Measurements from ENCODE around the gene HS2ST1.

HS2ST1 gene

DNA sequence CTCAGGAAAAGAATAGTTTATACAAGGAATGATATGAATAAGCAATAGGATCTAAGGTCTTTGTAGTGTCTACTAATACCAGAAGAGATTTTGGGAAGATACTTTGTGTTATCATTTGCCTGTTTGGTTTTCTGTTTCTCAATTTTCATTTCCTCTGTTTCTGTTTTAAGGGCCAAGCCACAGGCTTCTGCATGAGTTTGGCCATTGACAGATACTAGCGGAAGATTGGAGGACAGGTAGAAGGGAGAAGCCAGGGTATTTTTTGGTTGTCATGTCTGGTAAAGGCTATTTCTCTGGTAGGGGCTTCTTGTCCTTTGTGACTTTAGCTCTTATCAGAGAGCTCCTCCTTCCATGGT lies 51.4 kb downstream of the HS2ST1 start:
- Histone ChIP-seq H3F3A (ENCODE audit: low read depth) (no peaks in the 10 kb centered on the region), H3K4me1 (ENCODE audit: insufficient read depth, low read length, poor library complexity, severe bottlenecking) (no peaks in the 10 kb centered on the region), H3K27me3 (ENCODE audit: insufficient read depth, low read length, poor library complexity, severe bottlenecking) (no peaks in the 10 kb centered on the region), H3K9me2 (replicated peaks; ENCODE audit: low read depth, low read length) (no peaks in the 10 kb centered on the region), H3K9ac (ENCODE audit: low read depth, low read length, poor library complexity, severe bottlenecking) (no peak overlapping the region), H3K4me3 (ENCODE audit: low read length, poor library complexity, severe bottlenecking) (no peak overlapping the region), H3K9me3 (ENCODE audit: insufficient read depth, low read depth, low read length) (no peaks in the 10 kb centered on the region), H3K36me3 (ENCODE audit: insufficient read depth, low read length) (no peaks in the 10 kb centered on the region), H2AFZ (ENCODE audit: low read length) (no peak overlapping the region), H3K4me2 (ENCODE audit: low read depth, low read length, poor library complexity, severe bottlenecking) (no peak overlapping the region), H3K79me2 (ENCODE audit: insufficient read depth, low read length) (peaks cover 3% of the 10 kb centered on the region; the same call in 1 of the 2 replicates), H4K20me1 (ENCODE audit: insufficient read depth, low read length, poor library complexity, severe bottlenecking) (no peaks in the 10 kb centered on the region)
- TF ChIP-seq, protein P1, sequence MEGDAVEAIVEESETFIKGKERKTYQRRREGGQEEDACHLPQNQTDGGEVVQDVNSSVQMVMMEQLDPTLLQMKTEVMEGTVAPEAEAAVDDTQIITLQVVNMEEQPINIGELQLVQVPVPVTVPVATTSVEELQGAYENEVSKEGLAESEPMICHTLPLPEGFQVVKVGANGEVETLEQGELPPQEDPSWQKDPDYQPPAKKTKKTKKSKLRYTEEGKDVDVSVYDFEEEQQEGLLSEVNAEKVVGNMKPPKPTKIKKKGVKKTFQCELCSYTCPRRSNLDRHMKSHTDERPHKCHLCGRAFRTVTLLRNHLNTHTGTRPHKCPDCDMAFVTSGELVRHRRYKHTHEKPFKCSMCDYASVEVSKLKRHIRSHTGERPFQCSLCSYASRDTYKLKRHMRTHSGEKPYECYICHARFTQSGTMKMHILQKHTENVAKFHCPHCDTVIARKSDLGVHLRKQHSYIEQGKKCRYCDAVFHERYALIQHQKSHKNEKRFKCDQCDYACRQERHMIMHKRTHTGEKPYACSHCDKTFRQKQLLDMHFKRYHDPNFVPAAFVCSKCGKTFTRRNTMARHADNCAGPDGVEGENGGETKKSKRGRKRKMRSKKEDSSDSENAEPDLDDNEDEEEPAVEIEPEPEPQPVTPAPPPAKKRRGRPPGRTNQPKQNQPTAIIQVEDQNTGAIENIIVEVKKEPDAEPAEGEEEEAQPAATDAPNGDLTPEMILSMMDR (conservative IDR thresholded peaks at IDR 0.05; ENCODE audit: low read length), result no peak
- TF ChIP-seq EZH2phosphoT487 (IDR thresholded peaks at IDR 0.05; ENCODE audit: borderline replicate concordance), result no peak

DNA sequence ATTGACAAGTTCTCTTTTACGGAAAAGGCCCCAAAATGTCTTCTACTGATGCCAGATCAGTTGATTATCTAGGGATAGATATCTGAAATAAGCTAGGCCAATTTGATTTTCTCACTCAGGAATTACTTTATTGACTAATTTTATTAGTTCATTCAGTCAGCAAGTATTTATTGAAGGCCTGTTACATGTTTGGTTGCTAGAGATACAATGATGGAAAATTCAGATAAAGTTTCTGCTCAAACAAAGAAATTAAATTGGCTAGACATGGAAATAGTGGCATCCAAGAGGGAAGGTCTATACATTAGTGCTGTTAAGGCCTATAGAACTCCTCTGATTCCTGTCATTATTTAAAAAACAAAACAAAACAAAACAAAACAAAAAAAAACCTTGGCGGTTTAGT lies 56.5 kb downstream of the HS2ST1 start:
- Histone ChIP-seq H3K4me1 (ENCODE audit: insufficient read depth, low read length, poor library complexity, severe bottlenecking) (peaks cover 2% of the 10 kb centered on the region), H3K9ac (ENCODE audit: low read depth, low read length, poor library complexity, severe bottlenecking) (no peak overlapping the region), H2AFZ (ENCODE audit: low read length) (no peak overlapping the region), H3K27me3 (ENCODE audit: insufficient read depth, low read length, poor library complexity, severe bottlenecking) (no peaks in the 10 kb centered on the region), H3K9me2 (replicated peaks; ENCODE audit: low read depth, low read length) (no peaks in the 10 kb centered on the region), H3K4me3 (ENCODE audit: low read length, poor library complexity, severe bottlenecking) (no peak overlapping the region), H3K9me3 (ENCODE audit: insufficient read depth, low read depth, low read length) (no peaks in the 10 kb centered on the region), H3K4me2 (ENCODE audit: low read depth, low read length, poor library complexity, severe bottlenecking) (no peak overlapping the region), H4K20me1 (ENCODE audit: insufficient read depth, low read length, poor library complexity, severe bottlenecking) (no peaks in the 10 kb centered on the region), H3F3A (ENCODE audit: low read depth) (no peaks in the 10 kb centered on the region), H3K36me3 (ENCODE audit: insufficient read depth, low read length) (no peaks in the 10 kb centered on the region), H3K79me2 (ENCODE audit: insufficient read depth, low read length) (peaks cover 13% of the 10 kb centered on the region; the same call in 1 of the 2 replicates)
- no peak for TF ChIP-seq EZH2phosphoT487 (IDR thresholded peaks at IDR 0.05; ENCODE audit: borderline replicate concordance)
- TF ChIP-seq, protein P1 (conservative IDR thresholded peaks at IDR 0.05; ENCODE audit: low read length), result no peak

DNA sequence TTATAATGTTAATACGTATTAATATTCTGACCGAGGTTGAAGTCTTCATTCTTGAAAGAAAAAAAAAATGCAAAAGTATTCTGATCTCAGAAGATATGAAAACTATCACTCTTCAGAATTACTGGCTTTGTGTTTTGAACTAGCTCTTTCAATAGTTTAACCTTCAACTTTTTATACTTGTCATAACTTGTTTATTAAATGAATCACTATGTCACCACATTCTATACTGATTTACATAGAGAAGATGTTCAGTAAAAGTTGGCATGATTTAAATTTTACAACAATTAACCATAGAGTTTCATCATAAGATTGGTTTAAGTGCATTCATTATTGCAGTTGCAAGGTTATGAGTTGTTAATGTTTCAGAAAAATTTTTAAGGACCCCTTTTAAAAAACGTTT lies 57.3 kb downstream of the HS2ST1 start:
- Histone ChIP-seq H3K4me1 (ENCODE audit: insufficient read depth, low read length, poor library complexity, severe bottlenecking) (peaks cover 2% of the 10 kb centered on the region), H3K9me2 (replicated peaks; ENCODE audit: low read depth, low read length) (no peaks in the 10 kb centered on the region), H3K9ac (ENCODE audit: low read depth, low read length, poor library complexity, severe bottlenecking) (no peak overlapping the region), H3K79me2 (ENCODE audit: insufficient read depth, low read length) (peaks cover 15% of the 10 kb centered on the region; the same call in 1 of the 2 replicates), H3K9me3 (ENCODE audit: insufficient read depth, low read depth, low read length) (no peaks in the 10 kb centered on the region), H3K4me2 (ENCODE audit: low read depth, low read length, poor library complexity, severe bottlenecking) (peak overlapping the region; percentile 6), H3K27me3 (ENCODE audit: insufficient read depth, low read length, poor library complexity, severe bottlenecking) (no peaks in the 10 kb centered on the region), H4K20me1 (ENCODE audit: insufficient read depth, low read length, poor library complexity, severe bottlenecking) (no peaks in the 10 kb centered on the region), H3K36me3 (ENCODE audit: insufficient read depth, low read length) (no peaks in the 10 kb centered on the region), H3K4me3 (ENCODE audit: low read length, poor library complexity, severe bottlenecking) (no peak overlapping the region), H2AFZ (ENCODE audit: low read length) (no peak overlapping the region), H3F3A (ENCODE audit: low read depth) (no peaks in the 10 kb centered on the region)
- TF ChIP-seq EZH2phosphoT487 (IDR thresholded peaks at IDR 0.05; ENCODE audit: borderline replicate concordance), result no peak
- TF ChIP-seq, protein P1 (conservative IDR thresholded peaks at IDR 0.05; ENCODE audit: low read length), result no peak
